Smooth muscle cell (in vitro differentiated cells): ENCODE data around the gene SYT1. TPM values are rescaled to one million over a fixed set of nuclear protein-coding genes. Genes with fewer than 3 reads are reported as not detected.

Source experiments
- DNase-seq: peaks from one replicate; lab custom pipeline; 2025; ENCODE audit not compliant: unreplicated experiment; lab: John Stamatoyannopoulos, UW
- H2AFZ ChIP-seq: fragments of 200-600 bp; sonication (generic); 2 replicates; pipeline ENCODE4 v1.6.0; 2016; ENCODE audit warnings: antibody characterized with exemption, low read depth, mild to moderate bottlenecking
- H3F3A ChIP-seq: fragments of 200-600 bp; sonication (generic); 2 replicates; pipeline ENCODE4 v1.6.0; 2017; ENCODE audit warnings: antibody characterized with exemption, low read depth
- H3K27ac ChIP-seq: fragments of 200-600 bp; sonication (generic); 2 replicates; pipeline ENCODE4 v1.5.1; 2016; ENCODE audit warnings: low read depth, mild to moderate bottlenecking
- H3K27me3 ChIP-seq: fragments of 200-600 bp; sonication (generic); 2 replicates; pipeline ENCODE4 v1.6.1; 2016; ENCODE audit warnings: low read depth, mild to moderate bottlenecking
- H3K36me3 ChIP-seq: fragments of 200-600 bp; sonication (generic); 2 replicates; pipeline ENCODE4 v1.5.1; 2016; ENCODE audit warnings: low read depth
- H3K4me1 ChIP-seq: fragments of 200-600 bp; sonication (generic); 2 replicates; pipeline ENCODE4 v1.5.1; 2016; ENCODE audit warnings: low read depth
- H3K4me2 ChIP-seq: fragments of 200-600 bp; sonication (generic); 2 replicates; pipeline ENCODE4 v1.6.0; 2016; ENCODE audit warnings: mild to moderate bottlenecking
- H3K4me3 ChIP-seq: fragments of 200-600 bp; sonication (generic); 2 replicates; pipeline ENCODE4 v1.5.1; 2016; ENCODE audit warnings: mild to moderate bottlenecking
- H3K79me2 ChIP-seq: fragments of 200-600 bp; sonication (generic); 2 replicates; pipeline ENCODE4 v1.6.0; 2016; ENCODE audit warnings: low read depth, mild to moderate bottlenecking
- H3K9ac ChIP-seq: fragments of 200-600 bp; sonication (generic); 2 replicates; pipeline ENCODE4 v1.6.0; 2016; ENCODE audit warnings: low read depth
- H3K9me3 ChIP-seq: fragments of 200-600 bp; sonication (generic); replicated peaks from 2 replicates; pipeline ENCODE4 v1.5.1; 2016; ENCODE audit warnings: low read depth
- H4K20me1 ChIP-seq: fragments of 200-600 bp; sonication (generic); 2 replicates; pipeline ENCODE4 v1.6.0; 2016; ENCODE audit warnings: low read depth
- WGBS: methylation state at CpG from one replicate; pipeline ENCODE4 v1.1.7; 2016; ENCODE audit warnings: low lambda C conversion rate; 5-methylcytosine and 5-hydroxymethylcytosine counted together
- polyA plus RNA-seq: library from polyadenylated mRNA; unstranded; fragments of >200 nt; fragmentation: Nextera tagmentation; extraction: Ambion mirVana; gene quantifications from 2 replicates; pipeline ENCODE4 v1.2.1, GENCODE V29; 2016
- total RNA-seq: library from RNA; depleted of rRNA; stranded (reverse); fragments of >200 nt; gene quantifications from 2 replicates; pipeline ENCODE4 v1.2.3, GENCODE V29; 2014
- TF ChIP-seq, protein P1 (sequence below): fragments of 200-600 bp; sonication (generic); IDR thresholded peaks from 2 replicates; pipeline ENCODE4 v1.5.1; 2017; ENCODE audit warnings: borderline replicate concordance, mild to moderate bottlenecking, antibody characterized with exemption; ENCODE audit not compliant: insufficient read depth, poor library complexity, severe bottlenecking

Gene SYT1
- total and polyA plus RNA-seq, 2 experiments from 2014 or later, result 5.2 to 10.2 TPM

DNA sequence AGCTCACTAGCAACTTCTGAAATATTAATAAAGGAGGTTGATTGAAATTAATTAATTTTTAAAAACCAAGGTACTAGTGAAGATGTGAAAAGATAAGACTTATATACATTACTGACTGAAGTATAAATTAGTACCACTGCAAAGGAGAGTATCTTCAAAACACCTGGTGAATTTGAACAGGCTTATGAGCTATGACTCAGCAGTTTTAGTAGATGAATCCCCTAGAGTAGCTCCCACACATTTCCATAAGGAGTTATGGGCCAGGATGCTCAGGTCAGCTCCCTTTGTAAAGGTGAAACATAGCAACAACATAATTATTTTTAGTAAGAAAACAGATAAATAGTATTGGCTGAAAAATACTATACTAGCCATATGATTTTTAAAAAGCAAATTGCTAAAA lies 218.6 kb downstream of the SYT1 start:
- no peak overlapping the region for H3K4me2 ChIP-seq
- H3K36me3 ChIP-seq, result no peaks in the 10 kb centered on the region
- no peaks in the 10 kb centered on the region for H3F3A ChIP-seq
- no peak overlapping the region for H3K4me3 ChIP-seq
- no peaks in the 10 kb centered on the region for H3K79me2 ChIP-seq
- DNase-seq, result no peak
- H3K4me1 ChIP-seq, result no peaks in the 10 kb centered on the region
- no peak overlapping the region for H3K27ac ChIP-seq
- no peaks in the 10 kb centered on the region for H4K20me1 ChIP-seq
- no peak overlapping the region for H2AFZ ChIP-seq
- TF ChIP-seq, protein P1, sequence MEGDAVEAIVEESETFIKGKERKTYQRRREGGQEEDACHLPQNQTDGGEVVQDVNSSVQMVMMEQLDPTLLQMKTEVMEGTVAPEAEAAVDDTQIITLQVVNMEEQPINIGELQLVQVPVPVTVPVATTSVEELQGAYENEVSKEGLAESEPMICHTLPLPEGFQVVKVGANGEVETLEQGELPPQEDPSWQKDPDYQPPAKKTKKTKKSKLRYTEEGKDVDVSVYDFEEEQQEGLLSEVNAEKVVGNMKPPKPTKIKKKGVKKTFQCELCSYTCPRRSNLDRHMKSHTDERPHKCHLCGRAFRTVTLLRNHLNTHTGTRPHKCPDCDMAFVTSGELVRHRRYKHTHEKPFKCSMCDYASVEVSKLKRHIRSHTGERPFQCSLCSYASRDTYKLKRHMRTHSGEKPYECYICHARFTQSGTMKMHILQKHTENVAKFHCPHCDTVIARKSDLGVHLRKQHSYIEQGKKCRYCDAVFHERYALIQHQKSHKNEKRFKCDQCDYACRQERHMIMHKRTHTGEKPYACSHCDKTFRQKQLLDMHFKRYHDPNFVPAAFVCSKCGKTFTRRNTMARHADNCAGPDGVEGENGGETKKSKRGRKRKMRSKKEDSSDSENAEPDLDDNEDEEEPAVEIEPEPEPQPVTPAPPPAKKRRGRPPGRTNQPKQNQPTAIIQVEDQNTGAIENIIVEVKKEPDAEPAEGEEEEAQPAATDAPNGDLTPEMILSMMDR, result no peak
- no peaks in the 10 kb centered on the region for H3K27me3 ChIP-seq
- no peaks in the 10 kb centered on the region for H3K9me3 ChIP-seq
- H3K9ac ChIP-seq, result no peak overlapping the region

DNA sequence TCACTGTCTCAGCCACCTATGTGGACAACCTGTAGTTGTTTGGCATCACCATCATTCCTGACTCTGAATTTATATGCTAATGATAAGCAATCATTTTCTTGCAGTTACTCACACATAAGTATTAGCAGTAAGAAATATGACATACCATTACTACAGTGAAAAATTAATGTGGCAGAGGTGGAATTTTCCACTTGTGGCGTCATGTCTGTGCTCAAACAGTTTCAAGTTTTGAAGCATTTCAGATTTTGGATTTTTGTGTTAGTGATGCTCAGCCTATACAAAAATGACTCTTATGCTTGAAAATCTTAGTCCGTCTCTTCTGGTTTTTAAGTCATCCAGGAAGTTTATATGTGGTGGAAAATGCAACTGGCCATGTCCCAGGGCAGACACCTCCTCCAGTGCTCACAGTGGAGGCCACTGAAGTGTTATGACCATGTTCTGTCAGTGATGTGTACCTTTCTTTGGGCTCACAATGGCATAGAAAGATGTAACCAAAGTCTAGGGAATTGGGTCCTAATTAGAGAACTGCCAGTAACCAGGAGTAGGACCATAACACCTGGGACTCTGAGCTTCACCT lies 220.6 kb downstream of the SYT1 start:
- no peak overlapping the region for H2AFZ ChIP-seq
- H3K27me3 ChIP-seq, result no peaks in the 10 kb centered on the region
- no peaks in the 10 kb centered on the region for H3K79me2 ChIP-seq
- H3K4me3 ChIP-seq, result no peak overlapping the region
- no peak overlapping the region for H3K27ac ChIP-seq
- H3K4me1 ChIP-seq, result no peaks in the 10 kb centered on the region
- no peaks in the 10 kb centered on the region for H3K36me3 ChIP-seq
- no peak overlapping the region for H3K9ac ChIP-seq
- H3F3A ChIP-seq, result no peaks in the 10 kb centered on the region
- no peak overlapping the region for H3K4me2 ChIP-seq
- no peak for DNase-seq
- TF ChIP-seq, protein P1, result no peak
- no peaks in the 10 kb centered on the region for H4K20me1 ChIP-seq
- 88% methylated on average over 2 of the region's 2 CpGs for WGBS
- no peaks in the 10 kb centered on the region for H3K9me3 ChIP-seq

- Histone ChIP-seq H3K9me3 (no peaks in the 10 kb centered on the region), H3K27me3 (no peaks in the 10 kb centered on the region), H3K27ac (no peak overlapping the region), H3K9ac (no peak overlapping the region), H4K20me1 (no peaks in the 10 kb centered on the region), H3K79me2 (no peaks in the 10 kb centered on the region), H3K4me1 (no peaks in the 10 kb centered on the region), H3F3A (no peaks in the 10 kb centered on the region), H2AFZ (no peak overlapping the region), H3K4me2 (no peak overlapping the region), H3K36me3 (no peaks in the 10 kb centered on the region), H3K4me3 (no peak overlapping the region)
- 79% methylated on average over 8 of the region's 8 CpGs for WGBS
- TF ChIP-seq, protein P1, result no peak
- no peak for DNase-seq
Observed at GRCh38 chr12:79086541-79087296, 222.1 kb downstream of the SYT1 start.

DNA sequence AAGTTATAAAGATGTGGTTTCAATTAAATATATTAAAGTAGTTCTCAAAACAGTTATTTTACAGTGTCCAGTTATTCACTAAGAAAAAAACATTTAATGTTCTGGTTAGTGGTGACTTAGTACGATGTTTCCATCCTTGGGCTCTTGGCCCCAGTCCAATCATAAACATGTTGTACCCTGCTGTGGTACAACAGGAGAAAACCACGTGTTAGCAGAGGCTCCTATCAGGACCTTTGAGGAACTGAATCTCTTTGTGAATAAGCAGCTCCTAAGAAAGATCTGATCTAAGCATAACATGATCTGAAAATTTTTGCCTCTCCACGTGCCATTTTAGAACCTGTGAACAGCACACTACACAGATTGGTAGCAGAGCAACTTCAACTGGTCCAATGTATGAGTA lies 234.0 kb downstream of the SYT1 start:
- no peak overlapping the region for H3K4me2 ChIP-seq
- no peaks in the 10 kb centered on the region for H3F3A ChIP-seq
- H3K36me3 ChIP-seq, result no peaks in the 10 kb centered on the region
- H3K79me2 ChIP-seq, result no peaks in the 10 kb centered on the region
- no peak overlapping the region for H3K27ac ChIP-seq
- no peak overlapping the region for H3K9ac ChIP-seq
- no peaks in the 10 kb centered on the region for H3K9me3 ChIP-seq
- no peaks in the 10 kb centered on the region for H3K27me3 ChIP-seq
- no peak overlapping the region for H2AFZ ChIP-seq
- H4K20me1 ChIP-seq, result no peaks in the 10 kb centered on the region
- no peak for DNase-seq
- WGBS, result 77% methylated on average over 3 of the region's 3 CpGs
- TF ChIP-seq, protein P1, result no peak
- no peak overlapping the region for H3K4me3 ChIP-seq
- H3K4me1 ChIP-seq, result no peaks in the 10 kb centered on the region
